IMR-90 (cell line): ENCODE measurements around the gene NRARP. TPM values are rescaled to one million over a fixed set of nuclear protein-coding genes. Genes with fewer than 3 reads are reported as not detected.

Experiments used
- ATAC-seq: fragments of 200-7000 bp; cut with Tn5 transposase; 2 replicates; pipeline ENCODE4 v1.9.1; 2020; ENCODE audit warnings: low read depth, mild to moderate bottlenecking, moderate library complexity
- BruUV-seq: library from RNA; stranded (reverse); fragments of 400-500 nt; replicated peaks from 2 replicates; lab custom pipeline; 2021; lab: Mats Ljungman, UMichigan
- CTCF ChIA-PET: fragments of 300-600 bp; formaldehyde crosslinking; extraction: SDS; loops from one replicate; lab custom pipeline; 2021; ENCODE audit warnings: antibody characterized with exemption; lab: Yijun Ruan, JAX
- POLR2A ChIA-PET: fragments of 300-600 bp; sonication (Branson Sonifier 250); formaldehyde crosslinking; loops from one replicate; lab custom pipeline; 2022; ENCODE audit warnings: antibody characterized with exemption; ENCODE audit not compliant: unreplicated experiment; lab: Charles Lee
- DNase-seq: peaks from one replicate; pipeline ENCODE4 v3.0.0; 2013
- H2AFZ ChIP-seq: replicated peaks from 2 replicates; pipeline ENCODE3; 2013; ENCODE audit warnings: low read length, mild to moderate bottlenecking; ENCODE audit not compliant: poor library complexity
- H2AK5ac ChIP-seq: 2 replicates; pipeline ENCODE4 v1.6.1; 2013; ENCODE audit warnings: low read depth, low read length, inconsistent platforms
- H2AK9ac ChIP-seq: replicated peaks from 2 replicates; pipeline ENCODE3; 2013; ENCODE audit warnings: mild to moderate bottlenecking, low read depth, low read length, moderate library complexity; ENCODE audit not compliant: poor library complexity
- H2BK120ac ChIP-seq: 2 replicates; pipeline ENCODE4 v1.6.1; 2013; ENCODE audit warnings: low read depth, low read length, inconsistent platforms
- H2BK15ac ChIP-seq: 3 replicates; pipeline ENCODE4 v1.6.1; 2013; ENCODE audit warnings: low read depth, low read length, inconsistent platforms
- H2BK20ac ChIP-seq: 2 replicates; pipeline ENCODE4 v1.6.1; 2013; ENCODE audit warnings: low read depth, mild to moderate bottlenecking, inconsistent platforms, low read length, moderate library complexity
- H2BK5ac ChIP-seq: 2 replicates; pipeline ENCODE4 v1.6.1; 2013; ENCODE audit warnings: mild to moderate bottlenecking, low read depth, low read length, inconsistent platforms; ENCODE audit not compliant: poor library complexity, severe bottlenecking
- H3K14ac ChIP-seq: replicated peaks from 2 replicates; pipeline ENCODE4 v1.6.1; 2013; ENCODE audit warnings: low read depth, low read length, inconsistent platforms
- H3K18ac ChIP-seq: 2 replicates; pipeline ENCODE4 v1.6.1; 2013; ENCODE audit warnings: low read depth, low read length, control low read depth
- H3K23ac ChIP-seq: 2 replicates; pipeline ENCODE4 v1.6.1; 2013; ENCODE audit warnings: low read depth, low read length, inconsistent platforms
- H3K27ac ChIP-seq: 2 replicates; pipeline ENCODE4 v1.5.1; 2013; ENCODE audit warnings: mild to moderate bottlenecking, control low read depth, low read length; ENCODE audit not compliant: insufficient read depth
- H3K27me3 ChIP-seq: 2 replicates; pipeline ENCODE4 v1.6.1; 2013; ENCODE audit warnings: low read length; ENCODE audit not compliant: control insufficient read depth, insufficient read depth
- H3K36me3 ChIP-seq: 2 replicates; pipeline ENCODE4 v1.6.1; 2013; ENCODE audit warnings: low read length, mixed read lengths; ENCODE audit not compliant: control insufficient read depth, insufficient read depth
- H3K4ac ChIP-seq: 2 replicates; pipeline ENCODE4 v1.6.1; 2013; ENCODE audit warnings: low read depth, low read length, inconsistent platforms
- H3K4me1 ChIP-seq: 2 replicates; pipeline ENCODE4 v1.6.1; 2013; ENCODE audit warnings: low read length, mixed read lengths; ENCODE audit not compliant: control insufficient read depth, insufficient read depth
- H3K4me2 ChIP-seq: 2 replicates; pipeline ENCODE4 v1.6.1; 2013; ENCODE audit warnings: low read depth, mild to moderate bottlenecking, control low read depth, low read length, moderate library complexity
- H3K4me3 ChIP-seq: 2 replicates; pipeline ENCODE4 v1.5.1; 2013; ENCODE audit warnings: low read depth, mild to moderate bottlenecking, control low read depth, low read length, moderate library complexity; ENCODE audit not compliant: insufficient read depth
- H3K56ac ChIP-seq: 2 replicates; pipeline ENCODE4 v1.6.1; 2013; ENCODE audit warnings: low read length, inconsistent platforms; ENCODE audit not compliant: insufficient read depth; ENCODE audit errors: extremely low read depth
- H3K79me1 ChIP-seq, 2 experiments: 2 replicates each; pipeline ENCODE4 v1.6.1; 2013; ENCODE audit warnings: low read length in 2 of 2, inconsistent platforms in 1 of 2, low read depth in 1 of 2
- H3K9ac ChIP-seq: 2 replicates; pipeline ENCODE4 v1.6.1; 2013; ENCODE audit warnings: low read depth, low read length, control low read depth
- H3K9me1 ChIP-seq: 2 replicates; pipeline ENCODE4 v1.6.1; 2013; ENCODE audit warnings: low read length, inconsistent platforms; ENCODE audit not compliant: insufficient read depth
- H3K9me3 ChIP-seq: 2 replicates; pipeline ENCODE4 v1.6.1; 2013; ENCODE audit warnings: low read length; ENCODE audit not compliant: control insufficient read depth, insufficient read depth
- H4K20me1 ChIP-seq: 2 replicates; pipeline ENCODE4 v1.6.1; 2013; ENCODE audit warnings: low read length, inconsistent platforms; ENCODE audit not compliant: insufficient read depth
- H4K5ac ChIP-seq: 2 replicates; pipeline ENCODE4 v1.6.1; 2013; ENCODE audit warnings: mild to moderate bottlenecking, low read depth, low read length, control low read depth
- H4K8ac ChIP-seq, 2 experiments: 2 replicates each; pipeline ENCODE4 v1.6.1; 2013; ENCODE audit warnings: low read depth in 2 of 2, low read length in 2 of 2, control low read depth in 1 of 2, inconsistent platforms in 1 of 2
- H4K91ac ChIP-seq: 2 replicates; pipeline ENCODE4 v1.6.1; 2013; ENCODE audit warnings: low read depth, low read length, inconsistent platforms; ENCODE audit not compliant: insufficient read depth
- CEBPB ChIP-seq: IDR thresholded peaks from 2 replicates; pipeline ENCODE4 v1.6.1; 2012; ENCODE audit warnings: low read depth, low read length, improper control_type of control experiment
- CTCF ChIP-seq: conservative IDR thresholded peaks from 2 replicates; pipeline ENCODE4 v1.5.1; 2012; ENCODE audit warnings: mild to moderate bottlenecking, low read depth, low read length, improper control_type of control experiment
- WGBS, 2 experiments: methylation state at CpG; one replicate each; pipeline versions ENCODE4 v1.1.5 to v1.1.7; 2013; ENCODE audit warnings: missing lambda C conversion rate in 2 of 2; ENCODE audit not compliant: insufficient read length in 1 of 2; ENCODE audit errors: extremely low coverage in 2 of 2; 5-methylcytosine and 5-hydroxymethylcytosine counted together
- dilution Hi-C: fragments of 300-500 bp; cut with HindIII; formaldehyde crosslinking; loops from one replicate; pipeline ENCODE4 v1.14.3; 2018; ENCODE audit warnings: low sequenced_read_pairs; ENCODE audit not compliant: unreplicated experiment
- in situ Hi-C: fragments of 300-500 bp; cut with MboI; formaldehyde crosslinking; loops from 3 replicates; pipeline ENCODE4 v1.14.3; 2019; ENCODE audit warnings: low sequenced_read_pairs, inconsistent platforms, mixed read lengths
- intact Hi-C: fragments of 100-400 bp; cut with micrococcal nuclease; formaldehyde crosslinking; loops from 2 replicates; pipeline ENCODE4 v1.10.0; 2022
- polyA plus RNA-seq, 3 experiments: library from polyadenylated mRNA; depleted of rRNA; stranded (reverse); fragments of >200 nt; gene quantifications; 2 replicates each; pipeline ENCODE4 v1.2.3, GENCODE V29; 2012; ENCODE audit warnings: low replicate concordance in 1 of 3
- total RNA-seq: library from RNA; depleted of rRNA; stranded (reverse); fragments of >200 nt; gene quantifications from 2 replicates; pipeline ENCODE4 v1.2.3, GENCODE V29; 2012

Gene NRARP
- total and polyA plus RNA-seq, 2 of the 4 experiments (the other 2 are of a cell fraction) = 0.15 TPM; not detected in 1

GRCh38 chr9:137310189-137311052 is 8.3 kb upstream of the NRARP start:
- no peak overlapping the region for H3K4me2 ChIP-seq
- H2BK5ac ChIP-seq = no peak overlapping the region
- H3K4me3 ChIP-seq = no peak overlapping the region
- in situ Hi-C loops (no loop called here), dilution Hi-C loops (no loop called here), intact Hi-C loops (no loop called here)
- no peak overlapping the region for H2BK15ac ChIP-seq
- H3K9me1 ChIP-seq = no peaks in the 10 kb centered on the region
- H3K4ac ChIP-seq = no peak overlapping the region
- H3K9ac ChIP-seq = no peak overlapping the region
- ChIA-PET POLR2A (no interaction called here), CTCF (no interaction called here)
- 73% methylated on average over 14 of the region's 20 CpGs; no CpG with 5 or more reads in 1 of the 2 experiments for WGBS, 2 experiments
- BruUV-seq = no TSS peak
- no peak overlapping the region for H3K23ac ChIP-seq
- TF ChIP-seq CTCF (no peak), CEBPB (peak; percentile 19; the same call in 1 of the 2 replicates)
- peaks cover 6% of the 10 kb centered on the region; the same call in 1 of the 2 replicates for H3K27me3 ChIP-seq
- no peak overlapping the region for H2BK20ac ChIP-seq
- H2BK120ac ChIP-seq = no peak overlapping the region
- no peaks in the 10 kb centered on the region for H4K20me1 ChIP-seq
- DNase-seq (no peak), ATAC-seq (no peak)
- no peak overlapping the region for H3K14ac ChIP-seq
- no peak overlapping the region for H4K91ac ChIP-seq
- no peaks in the 10 kb centered on the region for H3K36me3 ChIP-seq
- H3K18ac ChIP-seq = no peak overlapping the region
- no peak overlapping the region for H2AK5ac ChIP-seq
- H3K9me3 ChIP-seq = no peaks in the 10 kb centered on the region
- no peaks in the 10 kb centered on the region; the same call in 1 of the 2 replicates for H3K4me1 ChIP-seq
- no peak overlapping the region for H4K5ac ChIP-seq
- H4K8ac ChIP-seq = no peak overlapping the region
- no peaks in the 10 kb centered on the region for H3K79me1 ChIP-seq
- no peak overlapping the region for H3K56ac ChIP-seq
- H2AK9ac ChIP-seq = no peak overlapping the region
- no peak overlapping the region for H3K27ac ChIP-seq
- H2AFZ ChIP-seq = no peak overlapping the region
